CD4-positive, alpha-beta T cell treated with Interleukin-21 for 1 hour (primary cell): Measurements from ENCODE around the gene GSDME.

Experiments
- DNase-seq: peaks from one replicate; pipeline ENCODE4 v3.0.0-alpha.2; 2020

The GSDME gene

DNA sequence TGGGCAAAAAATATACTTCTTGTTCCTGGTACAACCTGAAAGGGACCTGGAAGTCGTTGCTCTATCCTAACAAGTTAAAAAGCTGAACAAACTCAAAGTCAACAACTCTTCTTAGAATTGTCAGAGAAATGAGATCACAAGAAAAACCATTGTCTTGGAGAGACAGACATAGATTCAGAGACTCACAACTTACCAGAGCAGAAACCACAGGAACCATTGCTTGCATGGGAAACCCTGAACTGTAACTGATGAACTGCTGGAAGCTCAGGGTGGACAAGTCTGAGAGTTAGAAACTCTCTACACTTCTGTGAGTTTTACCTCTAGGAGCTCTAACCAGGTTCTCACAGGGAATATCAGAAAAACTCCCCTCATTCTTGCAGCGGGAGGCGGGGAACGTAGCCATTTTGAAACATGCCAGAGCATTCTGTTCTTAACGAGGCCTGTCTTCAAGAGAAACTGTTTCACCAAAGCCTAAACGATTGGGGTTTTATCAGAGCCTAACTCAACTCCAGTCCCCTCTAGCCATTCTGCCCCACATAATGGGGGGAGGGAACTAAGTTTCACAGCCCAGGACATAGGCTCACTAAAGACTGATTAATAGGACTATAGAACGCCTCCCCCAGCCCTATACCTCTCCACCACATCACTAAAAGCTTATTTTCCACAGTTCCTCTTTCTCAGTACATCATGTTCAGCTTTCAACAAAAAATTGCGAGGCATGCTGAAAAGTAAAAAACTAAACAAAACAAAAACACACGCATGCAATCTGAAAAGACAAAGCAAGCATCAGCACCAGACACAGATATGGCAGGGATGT, 12.0 kb upstream of the GSDME start:
- no peak for DNase-seq

DNA sequence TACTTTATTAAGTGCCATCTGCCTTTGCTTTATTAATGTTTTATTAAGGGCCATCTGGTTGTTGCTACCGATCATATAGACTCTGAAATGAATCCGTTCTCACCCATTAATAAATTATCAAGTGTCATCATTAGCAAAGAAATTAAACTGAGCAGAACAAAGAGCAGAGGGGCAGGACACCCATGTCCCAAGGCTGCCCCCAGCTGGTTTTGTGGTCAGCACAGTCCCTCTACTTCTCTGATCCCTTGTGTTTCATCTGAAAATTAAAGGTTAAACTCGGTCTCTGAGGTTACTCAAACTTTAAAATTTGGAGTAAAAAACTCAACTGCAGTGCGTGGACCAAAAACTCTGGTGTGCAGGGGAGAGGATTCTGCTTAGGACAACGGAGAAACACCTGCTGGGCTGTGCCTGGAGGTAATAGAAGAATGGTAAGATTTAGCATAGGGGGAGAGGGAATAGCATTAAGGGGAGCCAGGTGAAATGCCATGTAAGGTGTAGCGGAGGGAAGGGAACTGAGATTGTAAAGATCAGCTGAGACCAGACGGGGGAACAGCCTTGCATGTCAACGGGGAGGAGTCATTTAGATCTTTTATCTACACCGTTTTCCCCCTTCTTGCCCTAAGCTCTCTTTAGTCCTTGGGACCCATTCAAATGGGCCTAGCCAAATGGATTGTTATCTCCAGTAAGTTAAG, 10.8 kb upstream of the GSDME start:
- DNase-seq, result no peak

- DNase-seq, result no peak
Measured at GRCh38 chr7:24764972-24765744, 7.9 kb upstream of the GSDME start.

DNA sequence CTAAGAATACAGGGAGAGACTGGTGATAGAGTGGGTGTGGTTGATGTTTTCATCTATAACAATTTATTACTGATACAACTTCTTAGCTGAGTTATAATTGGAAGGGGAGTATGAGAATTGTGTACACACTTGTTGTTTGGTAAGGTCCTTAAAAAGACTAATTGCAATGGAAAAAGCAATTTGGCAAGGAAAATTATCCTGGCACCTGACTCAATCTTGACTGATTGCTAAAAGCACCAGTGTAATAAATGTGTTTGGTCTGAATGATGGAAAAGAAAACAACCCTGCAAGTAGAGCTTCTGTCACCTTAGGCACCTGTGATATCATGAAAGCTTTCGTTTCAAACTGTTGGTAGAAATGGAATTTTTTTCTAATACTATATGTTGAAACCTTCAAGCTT, 6.7 kb upstream of the GSDME start:
- DNase-seq, result no peak

DNA sequence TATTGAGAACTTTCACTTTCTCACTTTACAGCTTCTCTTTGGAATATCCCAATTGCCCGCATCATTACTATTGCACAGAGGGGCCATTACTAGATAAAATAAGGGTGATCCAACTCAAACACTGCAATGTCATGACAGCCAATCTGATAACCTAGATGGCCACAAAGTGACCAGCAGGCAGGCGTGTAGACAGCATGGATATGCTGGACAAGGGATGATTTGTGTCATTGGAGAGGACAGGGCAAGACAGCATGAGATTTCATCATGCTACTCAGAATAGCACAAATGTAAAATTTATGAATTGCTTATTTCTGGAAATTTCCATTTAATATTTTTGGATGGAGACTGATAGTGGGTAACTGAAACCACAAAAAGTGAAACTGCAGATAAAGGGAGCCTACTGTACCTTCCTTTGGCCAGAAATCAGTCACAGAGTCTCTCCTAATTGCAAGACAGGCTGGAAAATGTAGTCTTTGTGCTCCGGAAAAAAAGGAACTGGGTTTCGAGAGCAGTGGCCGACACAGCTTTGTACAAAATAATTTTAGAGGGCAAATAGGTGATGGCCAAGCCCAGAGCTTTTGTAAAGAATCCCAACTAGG, 6.1 kb upstream of the GSDME start:
- DNase-seq, result no peak

GRCh38 chr7:24762771-24763170, 5.5 kb upstream of the GSDME start:
- no peak for DNase-seq

DNA sequence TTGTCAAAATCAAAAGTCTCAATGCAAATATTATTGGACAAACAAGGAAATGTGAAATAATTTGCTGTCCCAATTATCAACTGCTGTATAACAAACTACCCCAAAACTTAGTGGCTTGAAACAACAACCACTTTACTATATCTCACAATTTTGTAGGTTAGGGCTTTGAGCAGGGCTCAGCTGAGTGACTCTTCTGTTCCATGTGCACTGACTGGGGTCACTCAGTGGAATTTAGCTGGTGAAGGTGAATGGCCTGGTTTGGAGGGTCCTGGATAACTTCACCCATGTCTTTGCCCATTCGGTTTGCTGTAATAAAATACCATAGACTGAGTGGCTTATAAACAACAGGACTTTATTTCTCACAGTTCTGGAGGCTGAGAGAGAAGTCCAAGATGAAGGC, 3.7 kb upstream of the GSDME start:
- no peak for DNase-seq

DNA sequence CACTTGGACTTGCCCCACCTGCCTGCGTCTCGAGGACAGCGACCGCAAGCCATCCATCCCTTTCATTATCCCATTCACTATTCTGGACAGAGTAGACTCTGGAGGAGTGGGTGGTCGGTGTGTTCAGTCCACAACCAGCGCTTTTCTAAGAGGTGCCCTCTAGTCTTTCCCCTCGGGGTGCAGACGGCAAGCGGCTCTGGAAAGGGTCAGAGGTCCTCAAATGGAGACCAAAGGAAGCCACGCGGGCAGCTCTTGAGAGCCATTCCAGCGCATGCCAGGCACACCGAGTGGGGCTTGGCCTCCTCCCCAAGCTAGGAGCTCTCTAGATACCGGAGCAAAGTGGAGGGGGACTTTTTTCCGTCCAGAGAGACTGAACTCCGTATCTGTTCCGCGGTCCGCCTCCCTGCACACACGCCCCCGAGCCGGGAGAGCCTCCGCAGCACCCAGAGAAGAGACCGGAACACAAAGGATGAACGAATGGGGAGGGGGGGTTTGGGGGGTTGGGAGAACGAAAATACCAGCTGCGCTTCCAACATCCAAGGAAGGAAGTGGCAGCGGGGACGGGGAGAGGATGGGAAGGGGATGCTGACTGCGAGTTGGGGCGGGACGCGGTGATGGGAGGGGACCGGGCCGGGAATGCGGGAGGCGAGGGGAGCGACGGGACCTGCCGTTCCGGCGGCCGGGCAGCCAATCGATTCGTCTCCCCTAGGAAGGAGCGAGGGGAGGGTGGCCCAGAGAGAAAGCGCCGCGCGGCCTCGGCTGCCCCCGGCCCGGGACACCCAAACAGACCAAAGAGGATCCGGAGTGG, 515 bp downstream of the GSDME start:
- no peak for DNase-seq

DNA sequence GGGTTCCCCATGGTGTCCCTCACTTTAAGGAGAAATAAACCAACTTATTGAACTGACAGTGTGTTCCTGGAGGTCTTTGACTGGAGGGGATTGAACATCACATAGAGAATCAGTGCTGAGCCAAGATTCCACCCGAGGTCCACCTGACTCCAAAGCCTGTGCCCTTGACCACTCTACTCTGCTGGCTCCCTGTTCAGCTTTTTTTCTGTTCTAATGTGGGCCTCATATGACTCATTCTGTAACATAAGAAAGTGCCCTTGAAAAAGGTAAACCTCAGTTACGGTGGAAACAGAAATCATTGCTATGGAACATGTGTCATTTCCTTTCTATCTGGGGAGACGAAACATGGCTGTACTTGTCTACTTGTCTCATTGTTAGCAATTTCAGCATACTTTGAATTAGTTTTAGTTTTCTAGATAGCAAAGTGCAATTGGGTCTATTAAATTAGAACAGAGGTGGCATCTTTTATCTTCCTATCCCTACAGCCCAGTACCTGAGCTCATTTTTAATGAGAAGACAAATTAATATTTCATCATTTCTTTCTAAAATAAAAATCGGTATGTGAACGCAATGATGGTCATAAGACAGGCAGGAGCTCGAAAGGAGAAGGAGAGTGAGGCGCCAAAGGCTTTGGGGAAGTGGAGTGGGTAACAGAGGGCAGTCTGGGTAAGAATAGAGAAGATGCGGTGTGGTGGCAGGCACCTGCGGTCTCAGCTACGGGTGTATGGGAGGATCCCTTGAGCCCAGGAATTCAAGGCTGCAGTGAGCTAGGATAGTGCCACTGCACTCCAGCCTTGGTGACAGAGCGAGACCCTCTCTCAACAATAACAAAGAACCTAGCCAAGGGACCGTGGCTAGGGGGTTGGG, 1.5 kb downstream of the GSDME start:
- DNase-seq, result no peak

DNA sequence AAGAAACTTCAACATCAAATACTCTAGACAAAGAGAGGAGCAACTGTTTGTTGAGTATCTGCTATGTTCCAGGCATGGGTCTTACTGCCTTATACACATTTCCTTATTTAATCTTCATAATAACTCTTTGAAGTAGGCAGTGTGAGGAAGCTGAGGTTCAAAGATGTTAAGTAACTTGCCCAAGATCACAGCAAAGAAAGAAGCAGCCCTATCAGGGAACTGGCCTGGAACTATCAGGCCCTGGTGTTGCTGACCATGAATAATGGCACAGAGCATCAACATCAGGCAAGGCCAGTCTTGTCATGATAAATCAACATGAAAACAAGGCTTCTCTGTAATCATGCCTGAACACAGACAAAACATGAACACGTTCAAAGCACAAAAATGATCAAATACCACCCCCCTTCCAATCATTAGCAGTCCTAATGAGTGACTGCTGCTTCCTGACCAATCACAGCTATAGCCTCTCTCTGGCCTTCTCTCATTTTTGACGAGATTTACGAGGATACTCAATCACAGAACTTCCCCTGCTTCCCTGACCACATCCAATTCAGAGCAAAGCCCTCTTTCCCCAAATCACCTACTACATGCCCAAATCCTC, 2.3 kb downstream of the GSDME start:
- no peak for DNase-seq

- DNase-seq, result no peak
Measured at GRCh38 chr7:24752073-24752800, 5.0 kb downstream of the GSDME start.

DNA sequence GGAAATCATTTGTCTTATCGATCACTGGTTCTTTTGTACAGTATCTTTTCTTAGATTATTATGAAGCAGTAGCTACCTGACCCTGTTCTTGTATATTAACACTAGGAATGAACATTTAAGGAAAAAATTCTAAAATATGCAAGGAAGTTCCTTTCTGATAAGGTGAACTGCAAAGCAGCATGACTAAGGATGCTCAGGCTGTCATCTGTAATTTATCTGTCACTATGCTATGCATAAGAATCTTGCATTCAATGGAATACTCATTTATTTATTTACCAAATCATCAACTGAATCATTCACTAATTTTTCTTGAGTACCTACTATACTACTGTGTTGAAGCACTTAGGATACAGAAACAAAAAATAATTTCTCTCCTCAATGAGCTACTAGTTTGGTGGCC, 5.8 kb downstream of the GSDME start:
- DNase-seq, result no peak

DNA sequence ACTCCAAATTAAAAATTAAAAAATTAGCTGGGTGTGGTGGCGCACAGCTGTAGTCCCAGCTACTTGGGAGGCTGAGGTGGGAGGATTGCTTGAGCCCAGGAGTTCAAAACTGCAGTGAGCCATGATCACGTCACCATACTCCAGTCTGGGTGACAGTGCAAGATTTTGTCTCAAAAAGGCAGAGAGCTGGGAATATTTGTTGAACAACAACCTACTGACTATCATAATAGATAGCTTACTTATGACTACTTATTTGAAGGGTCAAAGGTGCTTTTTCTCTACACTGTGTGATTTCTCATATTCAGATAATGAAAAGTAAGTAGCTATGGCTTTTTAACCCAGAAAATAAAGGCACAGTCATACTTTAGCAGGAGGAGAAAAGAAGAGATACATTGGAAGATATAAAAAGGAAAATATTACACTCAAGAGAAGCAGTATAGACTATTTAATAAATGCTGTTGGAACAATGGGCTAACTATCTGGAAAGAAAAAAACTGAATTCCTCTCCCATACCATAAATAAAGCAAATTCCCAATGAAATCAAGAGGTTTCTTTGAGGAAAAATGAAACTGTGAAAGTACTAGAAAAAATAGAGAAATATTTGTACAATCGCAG, 6.7 kb downstream of the GSDME start:
- DNase-seq, result no peak

DNA sequence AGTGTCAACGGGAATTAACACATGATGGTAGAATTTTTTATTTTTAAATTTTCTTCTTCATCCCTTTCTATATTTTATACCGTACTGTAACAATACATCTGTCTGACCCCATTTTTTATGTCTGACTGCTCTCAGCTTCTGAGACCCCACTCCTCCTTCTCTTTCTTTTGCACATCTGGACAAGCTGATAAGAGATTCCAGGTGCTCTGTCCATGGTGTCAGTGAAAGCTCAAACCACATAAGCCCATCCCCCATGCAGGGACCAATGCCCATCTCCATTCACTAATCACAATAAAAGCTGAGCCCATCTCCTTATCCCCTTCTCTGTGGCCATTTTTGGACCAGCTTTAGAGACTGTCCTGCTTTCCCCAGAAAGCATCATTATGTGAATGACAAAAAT, 8.7 kb downstream of the GSDME start:
- DNase-seq, result no peak

GRCh38 chr7:24745355-24745754, 11.9 kb downstream of the GSDME start:
- DNase-seq, result no peak

GRCh38 chr7:24743471-24743870, 13.8 kb downstream of the GSDME start:
- DNase-seq, result no peak

DNA sequence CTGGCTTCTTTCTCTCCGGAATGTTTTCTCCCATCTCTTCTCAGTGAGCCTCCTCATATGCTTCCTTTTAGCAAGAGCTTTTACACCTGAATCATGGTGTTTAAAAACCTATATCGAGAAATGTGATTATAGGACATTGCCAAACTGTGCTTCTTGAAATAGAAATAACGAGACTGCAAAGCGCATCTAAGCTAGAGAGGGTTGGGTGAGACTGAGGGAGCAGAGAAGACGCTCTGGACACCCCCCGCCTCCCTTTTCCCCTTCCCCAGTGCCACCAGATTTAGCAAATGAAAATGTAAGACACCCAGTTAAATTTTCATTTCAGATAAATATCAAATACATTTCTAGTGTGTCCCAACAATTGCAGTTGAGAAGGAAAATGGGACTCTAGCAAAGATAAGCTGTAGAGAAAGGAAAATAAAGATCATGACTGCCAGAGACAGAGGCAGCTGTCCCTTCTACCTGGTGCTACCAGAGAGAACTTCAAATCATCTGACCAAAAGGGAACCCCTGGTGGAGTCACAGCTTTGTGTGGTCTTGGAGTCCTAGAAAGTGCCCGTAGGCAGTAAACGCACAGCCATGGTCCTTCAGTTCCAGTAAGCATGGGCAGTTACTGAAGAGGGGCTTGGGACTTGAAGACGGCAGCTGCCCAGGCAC, 14.6 kb downstream of the GSDME start:
- no peak for DNase-seq

- DNase-seq, result no peak
Measured at GRCh38 chr7:24741679-24742505, 15.4 kb downstream of the GSDME start.
